GM06990 (cell line): ENCODE results near the gene ZNF679.
"Not testable (repeated sequence)": the region's sequence is repeated elsewhere in the genome, so short reads cannot be mapped to it uniquely, and the experiment has no call there.

Experiments used
- DNase-seq: peaks from one replicate; pipeline ENCODE4 v3.0.0-alpha.2; 2011; ENCODE audit not compliant: insufficient read length; ENCODE audit errors: extremely low read depth
- H3K27me3 ChIP-seq: replicated peaks from 2 replicates; pipeline ENCODE4 v1.6.0; 2011; ENCODE audit warnings: low read length; ENCODE audit not compliant: control insufficient read depth, insufficient read depth
- H3K36me3 ChIP-seq: 2 replicates; pipeline ENCODE4 v1.5.1; 2011; ENCODE audit warnings: low read length; ENCODE audit not compliant: control insufficient read depth, insufficient read depth
- H3K4me3 ChIP-seq: replicated peaks from 2 replicates; pipeline ENCODE4 v1.5.1; 2011; ENCODE audit warnings: low read depth, mild to moderate bottlenecking, control low read depth, low read length
- TF ChIP-seq, protein P1 (sequence below): IDR thresholded peaks from 2 replicates; pipeline ENCODE4 v1.5.1; 2011; ENCODE audit warnings: low read length, control low read depth, mild to moderate bottlenecking, inconsistent platforms; ENCODE audit not compliant: insufficient read depth, poor library complexity, severe bottlenecking

Gene ZNF679

DNA sequence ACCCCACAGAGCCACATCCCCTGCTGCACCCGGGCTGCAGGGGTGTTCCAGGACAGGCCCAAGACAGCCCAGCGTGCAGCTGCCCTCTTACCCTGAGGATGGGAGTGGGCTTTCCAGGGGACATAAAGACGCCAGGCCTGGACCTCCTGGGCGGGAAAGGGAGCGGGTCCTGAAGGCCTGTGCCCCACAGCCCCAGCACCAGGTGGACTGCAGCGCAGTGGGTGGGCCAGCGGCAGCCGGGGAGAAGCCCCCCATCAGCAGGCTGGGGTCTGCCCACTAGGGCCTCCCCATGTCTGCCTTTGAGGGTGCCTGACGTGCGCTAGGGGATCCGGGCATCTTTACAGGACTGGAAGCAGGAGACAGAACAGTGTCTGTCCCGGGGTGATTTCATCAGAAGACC is 43.9 kb upstream of the ZNF679 start:
- no peaks in the 10 kb centered on the region for H3K27me3 ChIP-seq
- no peak overlapping the region for H3K4me3 ChIP-seq
- no peak for DNase-seq
- TF ChIP-seq, protein P1, sequence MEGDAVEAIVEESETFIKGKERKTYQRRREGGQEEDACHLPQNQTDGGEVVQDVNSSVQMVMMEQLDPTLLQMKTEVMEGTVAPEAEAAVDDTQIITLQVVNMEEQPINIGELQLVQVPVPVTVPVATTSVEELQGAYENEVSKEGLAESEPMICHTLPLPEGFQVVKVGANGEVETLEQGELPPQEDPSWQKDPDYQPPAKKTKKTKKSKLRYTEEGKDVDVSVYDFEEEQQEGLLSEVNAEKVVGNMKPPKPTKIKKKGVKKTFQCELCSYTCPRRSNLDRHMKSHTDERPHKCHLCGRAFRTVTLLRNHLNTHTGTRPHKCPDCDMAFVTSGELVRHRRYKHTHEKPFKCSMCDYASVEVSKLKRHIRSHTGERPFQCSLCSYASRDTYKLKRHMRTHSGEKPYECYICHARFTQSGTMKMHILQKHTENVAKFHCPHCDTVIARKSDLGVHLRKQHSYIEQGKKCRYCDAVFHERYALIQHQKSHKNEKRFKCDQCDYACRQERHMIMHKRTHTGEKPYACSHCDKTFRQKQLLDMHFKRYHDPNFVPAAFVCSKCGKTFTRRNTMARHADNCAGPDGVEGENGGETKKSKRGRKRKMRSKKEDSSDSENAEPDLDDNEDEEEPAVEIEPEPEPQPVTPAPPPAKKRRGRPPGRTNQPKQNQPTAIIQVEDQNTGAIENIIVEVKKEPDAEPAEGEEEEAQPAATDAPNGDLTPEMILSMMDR, result no peak
- H3K36me3 ChIP-seq, result no peaks in the 10 kb centered on the region

DNA sequence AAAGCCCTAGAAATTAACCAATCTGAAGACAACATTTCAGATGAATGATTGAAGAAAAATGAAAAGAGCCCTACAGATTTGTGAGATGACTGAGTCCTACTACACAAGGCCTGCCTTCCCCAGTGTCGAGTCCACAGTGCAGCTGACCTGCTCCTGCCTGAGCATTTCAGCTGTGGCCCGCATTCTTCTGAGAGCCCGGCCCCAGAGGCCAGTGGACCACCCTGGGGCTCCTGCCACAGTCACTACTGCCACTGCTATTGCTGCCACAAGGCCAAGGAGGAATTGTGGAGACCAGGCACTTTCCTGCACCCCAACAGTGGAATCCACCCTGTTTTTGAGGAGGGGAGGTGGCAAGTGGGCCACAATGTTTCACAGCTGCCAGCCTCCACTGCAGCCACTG is 40.9 kb upstream of the ZNF679 start:
- Histone ChIP-seq H3K27me3 (no peaks in the 10 kb centered on the region), H3K4me3 (no peak overlapping the region), H3K36me3 (no peaks in the 10 kb centered on the region)
- TF ChIP-seq, protein P1, result no peak
- DNase-seq, result no peak

DNA sequence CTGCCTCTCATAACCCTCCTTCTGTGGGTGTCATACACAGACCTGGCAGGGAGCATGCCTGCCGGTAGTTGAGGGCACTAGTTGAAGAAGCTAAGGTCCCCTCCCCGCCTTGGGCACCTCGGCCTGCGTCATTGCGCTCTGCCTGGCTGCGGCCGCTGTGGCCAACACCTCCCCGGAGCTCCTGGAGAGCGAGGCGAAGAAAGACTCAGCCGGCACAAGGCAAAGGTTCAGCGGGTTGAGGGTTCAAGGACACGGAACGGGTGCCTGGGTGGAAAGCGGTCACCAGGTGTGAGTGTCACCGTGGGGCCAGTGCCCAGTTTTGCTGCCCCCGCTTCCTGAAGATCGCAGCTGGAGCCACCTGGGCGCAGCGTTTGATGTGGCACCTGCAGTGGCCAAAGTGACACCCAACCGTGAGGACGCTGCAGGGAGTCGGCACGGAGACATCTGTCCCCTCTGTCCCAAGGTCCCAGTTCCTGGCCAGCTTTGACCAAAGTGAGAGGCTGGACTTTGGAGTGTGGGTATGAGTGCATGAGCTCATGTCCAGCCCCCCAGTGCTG is 36.0 kb upstream of the ZNF679 start:
- no peak for DNase-seq
- H3K4me3 ChIP-seq, result no peak overlapping the region
- no peaks in the 10 kb centered on the region for H3K36me3 ChIP-seq
- TF ChIP-seq, protein P1, result no peak
- H3K27me3 ChIP-seq, result no peaks in the 10 kb centered on the region

DNA sequence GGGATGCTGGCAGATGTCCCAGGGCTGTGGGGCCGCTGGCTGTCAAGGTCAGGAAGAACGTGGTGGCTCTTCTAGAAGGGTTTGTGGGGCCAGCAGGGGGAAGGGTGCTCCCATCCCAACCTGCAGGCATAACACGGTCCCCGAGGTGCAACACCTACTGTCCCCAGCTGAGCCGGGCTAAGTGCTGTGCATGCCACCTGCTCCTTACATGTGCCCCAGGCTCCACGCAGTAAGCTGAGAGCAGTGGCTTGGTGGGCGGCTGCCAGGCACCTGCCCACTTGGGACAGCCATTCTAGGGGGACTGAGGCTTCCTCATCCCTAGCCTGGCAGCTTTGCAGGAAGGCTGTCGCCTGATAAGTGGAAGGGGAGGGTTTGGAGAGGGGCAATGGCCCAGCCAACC is 35.5 kb upstream of the ZNF679 start:
- DNase-seq, result no peak
- Histone ChIP-seq H3K36me3 (no peaks in the 10 kb centered on the region), H3K4me3 (no peak overlapping the region), H3K27me3 (no peaks in the 10 kb centered on the region)
- TF ChIP-seq, protein P1, result no peak

DNA sequence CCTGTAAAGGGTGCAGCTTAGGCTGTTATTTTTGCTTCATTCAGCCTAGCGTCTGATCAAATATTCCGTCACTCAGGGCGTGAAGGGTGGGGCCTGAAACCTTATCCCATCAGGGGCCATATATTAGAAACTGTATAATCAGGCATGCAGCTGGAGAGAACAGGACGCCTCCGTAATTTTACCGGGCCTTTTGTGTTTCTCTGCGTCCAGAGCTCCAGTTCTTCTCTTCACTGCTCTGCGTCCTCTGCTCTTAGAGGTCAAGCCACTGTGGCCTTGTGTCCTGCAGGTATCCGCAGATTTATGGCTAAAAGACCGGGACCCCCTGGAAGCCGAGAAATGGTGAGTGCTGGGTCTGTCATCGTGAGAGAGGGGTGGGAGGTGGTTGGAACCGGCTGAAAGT is 21.4 kb upstream of the ZNF679 start, which contains the start of gene ZNF735:
Gene ZNF735 (plus strand): TSS at position 301 of the 400 bp plus-strand sequence. CDS start 0 bp downstream, at position 301.
- no peak within 1 kb of the TSS for H3K4me3 ChIP-seq
- H3K27me3 ChIP-seq, result no peaks in the 10 kb centered on the region

DNA sequence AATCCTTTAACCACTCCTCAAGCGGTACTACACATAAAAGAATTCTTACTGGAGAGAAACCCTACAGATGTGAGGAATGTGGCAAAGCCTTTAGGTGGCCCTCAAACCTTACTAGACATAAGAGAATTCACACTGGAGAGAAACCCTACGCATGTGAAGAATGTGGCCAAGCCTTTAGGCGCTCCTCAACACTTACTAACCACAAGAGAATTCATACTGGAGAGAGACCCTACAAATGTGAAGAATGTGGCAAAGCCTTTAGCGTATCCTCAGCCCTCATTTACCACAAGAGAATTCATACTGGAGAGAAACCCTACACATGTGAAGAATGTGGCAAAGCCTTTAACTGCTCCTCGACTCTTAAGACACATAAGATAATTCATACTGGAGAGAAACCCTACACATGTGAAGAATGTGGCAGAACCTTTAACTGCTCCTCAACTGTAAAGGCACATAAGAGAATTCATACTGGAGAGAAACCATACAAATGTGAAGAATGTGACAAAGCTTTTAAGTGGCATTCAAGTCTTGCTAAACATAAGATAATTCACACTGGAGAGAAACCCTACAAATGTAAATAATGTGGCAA is 8.5 kb upstream of the ZNF679 start:
- not testable (repeated sequence) for DNase-seq, H3K4me3 ChIP-seq, H3K27me3 ChIP-seq, H3K36me3 ChIP-seq

More for the DNA sequence above, 21.4 kb upstream of the ZNF679 start, which contains the start of gene ZNF735:
- TF ChIP-seq, protein P1, result no peak
- no peak for DNase-seq
- H3K36me3 ChIP-seq, result no peaks in the 10 kb centered on the region
